H54 (cell line): Measurements from ENCODE around the gene CNTNAP2.

Experiments
- DNase-seq: peaks from one replicate; pipeline ENCODE4 v3.0.0; 2011; ENCODE audit warnings: low spot score, mixed read lengths; ENCODE audit not compliant: insufficient read length
- FAIRE-seq: peaks from 3 replicates; lab custom pipeline; 2011; peaks lifted over from hg19 to GRCh38; lab: Jason Lieb, UNC
- POLR2A ChIP-seq: IDR thresholded peaks from 2 replicates; pipeline ENCODE4 v1.6.1; 2011; ENCODE audit warnings: low read depth, mild to moderate bottlenecking, low read length

The CNTNAP2 gene

GRCh38 chr7:148121401-148121800, 2004.8 kb downstream of the CNTNAP2 start:
- FAIRE-seq (no peak), DNase-seq (no peak)
- TF ChIP-seq POLR2A: no peak

DNA sequence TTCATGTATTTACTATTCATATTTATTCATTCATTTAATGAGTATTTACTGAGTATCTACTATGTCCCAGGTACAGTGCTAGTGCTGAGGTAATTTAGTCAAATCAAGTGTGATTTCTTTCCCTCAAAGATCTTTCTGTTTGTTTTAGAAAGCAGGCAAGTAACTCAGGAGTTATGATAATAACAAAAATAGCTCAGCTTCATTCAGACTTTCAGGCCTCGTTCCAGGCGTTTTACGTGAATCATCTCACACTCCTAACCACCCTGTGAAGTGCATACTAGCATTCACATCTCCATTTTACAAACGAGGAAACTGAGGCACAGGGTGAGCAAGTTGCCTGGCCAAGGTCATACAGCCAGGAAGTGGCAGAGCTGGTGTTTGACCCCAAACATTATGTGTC, 2005.2 kb downstream of the CNTNAP2 start:
- FAIRE-seq (no peak), DNase-seq (no peak)
- no peak for TF ChIP-seq POLR2A

DNA sequence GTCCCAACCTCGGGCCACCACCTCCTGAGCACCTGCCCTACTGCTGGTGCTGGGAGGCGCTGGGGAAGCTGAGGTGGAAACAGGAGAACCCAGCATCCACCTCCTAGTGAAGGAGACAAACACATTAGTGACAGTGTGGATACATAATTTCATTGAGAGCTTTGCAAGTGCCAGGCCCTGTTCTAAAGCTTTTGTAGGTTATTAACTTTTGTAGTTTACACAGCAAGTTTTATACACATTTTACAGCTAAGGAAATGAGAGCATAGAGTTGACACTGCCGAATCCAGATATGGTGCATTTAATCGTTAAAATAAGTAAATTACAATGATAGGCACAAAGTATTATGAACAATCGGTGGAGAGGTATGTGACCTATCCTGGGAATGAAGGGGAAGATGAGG, 2007.9 kb downstream of the CNTNAP2 start:
- DNase-seq (no peak), FAIRE-seq (no peak)
- no peak for TF ChIP-seq POLR2A

- FAIRE-seq (no peak), DNase-seq (no peak)
- TF ChIP-seq POLR2A: no peak
These were observed 2010.8 kb downstream of the CNTNAP2 start for GRCh38 chr7:148127374-148127773.

DNA sequence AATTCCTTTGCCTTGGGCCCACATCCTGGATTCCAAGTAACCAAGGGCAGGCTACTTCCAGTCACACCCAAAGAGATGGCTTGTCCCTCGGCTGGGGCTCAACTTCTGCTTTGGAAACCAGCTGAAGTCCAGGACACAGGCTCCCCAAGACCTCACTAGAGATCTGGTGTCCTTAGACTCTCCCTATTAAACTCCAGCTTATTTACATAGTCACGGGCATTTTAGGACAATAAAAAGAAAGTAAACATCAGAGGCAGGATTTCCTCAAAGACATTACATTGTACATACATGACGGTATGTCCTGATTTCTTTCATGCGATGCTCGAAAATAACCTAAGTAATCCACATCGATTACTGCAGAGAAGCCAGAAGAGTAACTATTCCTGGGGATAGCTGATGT, 2012.4 kb downstream of the CNTNAP2 start:
- TF ChIP-seq POLR2A: no peak
- FAIRE-seq (no peak), DNase-seq (no peak)

DNA sequence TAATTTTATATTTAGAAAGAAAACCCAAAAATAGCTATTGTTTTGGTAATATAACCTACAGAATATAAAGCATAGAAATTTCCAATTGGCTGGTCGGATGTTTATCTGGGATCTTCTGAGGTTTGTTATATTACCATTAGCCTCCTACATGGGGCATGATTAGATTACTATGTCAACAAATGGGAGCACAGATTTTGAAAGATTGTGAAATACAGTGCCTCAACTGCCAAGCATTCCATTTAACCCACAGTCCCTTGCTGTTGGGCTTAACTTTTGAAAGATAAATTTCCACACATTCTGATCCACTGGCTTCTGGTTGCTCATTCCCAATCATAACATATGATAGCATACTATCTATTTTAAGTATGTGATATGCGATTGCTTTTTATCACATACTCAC, 2018.5 kb downstream of the CNTNAP2 start:
- FAIRE-seq: no peak
- no peak for DNase-seq
- no peak for TF ChIP-seq POLR2A

DNA sequence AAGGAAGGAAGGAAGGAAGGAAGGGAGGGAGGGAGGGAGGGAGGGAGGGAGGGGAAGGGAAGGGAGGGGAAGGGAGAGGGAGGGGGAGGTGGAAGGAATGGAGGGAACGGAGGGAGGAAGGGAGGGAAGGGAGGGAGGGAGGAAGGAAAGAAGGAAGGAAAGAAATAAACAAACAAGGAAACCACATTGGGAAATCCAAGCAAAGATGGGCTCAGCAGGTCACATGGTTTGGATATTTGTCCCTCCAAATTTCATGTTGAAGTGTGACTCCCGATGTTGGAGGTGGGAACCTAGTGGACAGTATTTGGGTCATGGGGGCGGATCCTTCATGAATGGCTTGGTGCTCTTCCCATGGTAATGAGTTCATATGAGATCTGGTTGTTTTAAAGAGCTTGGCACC, 2019.4 kb downstream of the CNTNAP2 start:
- DNase-seq (no peak), FAIRE-seq (no peak)
- TF ChIP-seq POLR2A: no peak

- no peak for FAIRE-seq
These were observed 2026.2 kb downstream of the CNTNAP2 start for GRCh38 chr7:148142660-148143248.

DNA sequence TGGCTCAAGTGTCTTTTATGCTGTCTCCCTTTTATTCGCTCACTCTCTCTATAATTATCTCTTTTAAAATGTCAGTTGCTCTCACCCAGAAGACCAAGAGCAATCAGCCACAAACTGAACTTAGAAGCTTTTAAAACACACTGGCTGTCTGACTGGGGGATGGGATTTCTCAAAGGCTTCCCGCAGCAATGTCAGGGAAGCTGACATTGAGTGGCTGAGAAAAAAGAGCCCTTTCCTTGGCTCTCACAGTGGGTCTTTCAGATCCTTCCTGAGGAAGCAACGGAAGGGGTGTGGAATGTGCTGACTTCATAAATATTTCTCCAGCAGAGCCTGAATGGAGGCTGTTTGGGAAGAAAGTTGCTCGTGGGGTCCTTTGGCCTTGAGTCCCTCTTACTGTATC, 2028.2 kb downstream of the CNTNAP2 start:
- no peak for TF ChIP-seq POLR2A
- no peak for DNase-seq
- no peak for FAIRE-seq

More at GRCh38 chr7:148142660-148143248, 2026.2 kb downstream of the CNTNAP2 start:
- no peak for TF ChIP-seq POLR2A
- DNase-seq: no peak

- DNase-seq: no peak
- TF ChIP-seq POLR2A: no peak
- FAIRE-seq: no peak
These were observed 2029.7 kb downstream of the CNTNAP2 start for GRCh38 chr7:148146346-148146745.

GRCh38 chr7:148147438-148147837, 2030.8 kb downstream of the CNTNAP2 start:
- FAIRE-seq (no peak), DNase-seq (no peak)
- no peak for TF ChIP-seq POLR2A

GRCh38 chr7:148148456-148148855, 2031.9 kb downstream of the CNTNAP2 start:
- no peak for FAIRE-seq
- no peak for TF ChIP-seq POLR2A
- no peak for DNase-seq

DNA sequence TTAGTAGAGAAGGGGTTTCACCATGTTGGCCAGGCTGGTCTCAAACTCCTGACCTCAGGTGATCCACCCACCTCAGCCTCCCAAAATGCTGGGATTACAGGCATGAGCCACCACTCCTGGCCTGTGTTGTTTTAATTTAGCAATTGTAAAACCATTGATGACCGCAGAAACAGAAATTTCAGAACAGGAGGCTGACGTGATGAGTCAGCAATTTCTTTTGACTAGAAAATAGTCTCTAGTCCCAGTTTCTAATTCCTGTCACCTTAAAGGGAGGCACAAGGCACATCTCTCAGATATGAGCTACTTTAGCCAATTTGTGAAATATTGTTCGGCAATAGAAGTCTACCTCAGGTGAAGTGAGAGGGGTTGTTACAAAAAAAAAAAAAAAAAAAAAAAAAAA, 2033.1 kb downstream of the CNTNAP2 start:
- no peak for DNase-seq
- no peak for TF ChIP-seq POLR2A
- no peak for FAIRE-seq

- TF ChIP-seq POLR2A: no peak
- no peak for DNase-seq
- no peak for FAIRE-seq
These were observed 2035.2 kb downstream of the CNTNAP2 start for GRCh38 chr7:148151778-148152177.

GRCh38 chr7:148153616-148154284, 2037.1 kb downstream of the CNTNAP2 start:
- FAIRE-seq: no peak
- TF ChIP-seq POLR2A: no peak
- no peak for DNase-seq
